Measurements from ENCODE around the gene CCDC43. TPM values are rescaled to one million over a fixed set of nuclear protein-coding genes. Genes with fewer than 3 reads are reported as not detected.
"Not testable (repeated sequence)": the region's sequence is repeated elsewhere in the genome, so short reads cannot be mapped to it uniquely, and the experiment has no call there.

CCDC43 gene
- total RNA-seq, 2 experiments from 2014 or later: 24.0 to 26.3 TPM

DNA sequence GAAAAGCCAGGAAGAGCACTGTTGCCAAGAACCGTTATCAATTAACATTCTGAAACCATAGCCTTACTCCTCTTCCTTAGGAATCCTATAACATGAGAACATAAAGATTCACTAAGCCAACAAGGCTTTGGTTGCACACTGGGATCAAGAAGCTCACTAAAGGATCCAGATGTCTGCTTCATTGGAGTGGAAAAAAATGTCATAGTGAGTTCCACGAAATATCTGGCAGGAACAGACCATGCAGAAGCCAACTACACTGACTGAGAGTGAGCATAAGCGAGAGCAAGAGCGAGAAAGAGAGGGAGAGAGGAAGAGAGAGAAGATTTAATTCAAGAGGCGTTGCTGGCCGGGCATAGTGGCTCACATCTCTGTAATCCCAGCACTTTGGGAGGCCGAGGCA is 46.7 kb downstream of the CCDC43 start:
- CTCF ChIA-PET: interaction anchor here (1.1 kb wide), 1 partner anchor 119 kb away, joined by 3 read pairs; no protein-coding TSS in a partner anchor
- Mint-ChIP-seq H3K4me3 (no peak overlapping the region), H3K27me3 (ENCODE audit: low read depth) (peaks cover 19% of the 10 kb centered on the region), H3K9me3 (ENCODE audit: insufficient read depth) (no peaks in the 10 kb centered on the region), H3K27ac (no peak overlapping the region), H3K36me3 (ENCODE audit: low read depth) (no peaks in the 10 kb centered on the region), H3K4me1 (ENCODE audit: low read depth) (no peaks in the 10 kb centered on the region)
- DNase-seq (no peak), ATAC-seq (no peak)
- POLR2A ChIA-PET: no interaction called here

DNA sequence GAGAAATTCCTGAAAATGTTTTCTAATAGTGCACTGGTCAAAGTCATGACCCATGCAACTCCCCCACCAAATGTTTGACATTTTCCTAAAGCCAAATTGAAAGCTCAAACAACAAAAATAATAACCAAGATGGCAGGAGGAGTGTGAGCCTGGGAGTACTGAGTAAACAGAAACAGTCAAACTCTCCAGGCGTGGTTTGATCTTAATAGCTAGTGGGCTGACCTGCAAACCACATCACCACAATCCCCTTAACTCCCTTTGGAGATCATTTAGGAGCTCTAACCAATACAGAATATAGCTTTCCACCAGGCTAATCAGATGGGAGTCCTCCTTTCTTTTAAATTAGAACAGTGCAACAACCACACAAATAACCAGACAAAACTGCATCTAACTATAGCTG is 52.5 kb downstream of the CCDC43 start:
- no peak overlapping the region for H3K4me3 Mint-ChIP-seq
- CTCF ChIA-PET: interaction anchor here (0.8 to 1.9 kb wide), 2 partner anchors 12 to 104 kb away, joined by 3 to 15 read pairs; no protein-coding TSS in a partner anchor
- H3K4me1 Mint-ChIP-seq (ENCODE audit: low read depth): no peaks in the 10 kb centered on the region

DNA sequence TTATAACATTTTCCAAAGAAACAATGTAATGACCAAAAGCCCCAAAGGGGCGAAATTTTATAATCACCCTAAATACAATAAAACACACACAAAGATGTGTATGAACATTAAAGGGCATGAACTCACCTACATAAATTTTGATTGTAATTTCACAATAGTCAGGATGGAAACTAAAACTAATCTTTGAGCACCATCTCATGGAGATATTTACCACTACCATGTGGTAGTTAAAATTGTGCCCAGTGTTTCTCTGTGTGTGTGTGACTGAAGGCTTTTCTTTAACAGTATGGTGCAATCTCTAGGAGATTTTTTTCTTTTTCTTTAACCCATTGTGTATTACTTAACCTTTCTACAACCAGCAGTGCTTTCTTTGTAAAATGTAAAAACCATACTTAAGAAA is 53.0 kb downstream of the CCDC43 start:
- Mint-ChIP-seq H3K36me3 (ENCODE audit: low read depth) (no peaks in the 10 kb centered on the region), H3K9me3 (ENCODE audit: insufficient read depth) (no peaks in the 10 kb centered on the region), H3K27me3 (ENCODE audit: low read depth) (peaks cover 11% of the 10 kb centered on the region), H3K27ac (no peak overlapping the region), H3K4me3 (no peak overlapping the region), H3K4me1 (ENCODE audit: low read depth) (no peaks in the 10 kb centered on the region)
- no peak for ATAC-seq
- DNase-seq: no peak
- ChIA-PET POLR2A (no interaction called here), CTCF (interaction anchor here (0.8 to 1.9 kb wide), 2 partner anchors 12 to 103 kb away, joined by 3 to 15 read pairs; no protein-coding TSS in a partner anchor)

More for the DNA sequence above, 52.5 kb downstream of the CCDC43 start:
- no peak for DNase-seq
- no peaks in the 10 kb centered on the region for H3K36me3 Mint-ChIP-seq (ENCODE audit: low read depth)
- no peak overlapping the region for H3K27ac Mint-ChIP-seq
- POLR2A ChIA-PET: no interaction called here
- H3K9me3 Mint-ChIP-seq (ENCODE audit: insufficient read depth): no peaks in the 10 kb centered on the region
- peaks cover 11% of the 10 kb centered on the region for H3K27me3 Mint-ChIP-seq (ENCODE audit: low read depth)
- no peak for ATAC-seq

DNA sequence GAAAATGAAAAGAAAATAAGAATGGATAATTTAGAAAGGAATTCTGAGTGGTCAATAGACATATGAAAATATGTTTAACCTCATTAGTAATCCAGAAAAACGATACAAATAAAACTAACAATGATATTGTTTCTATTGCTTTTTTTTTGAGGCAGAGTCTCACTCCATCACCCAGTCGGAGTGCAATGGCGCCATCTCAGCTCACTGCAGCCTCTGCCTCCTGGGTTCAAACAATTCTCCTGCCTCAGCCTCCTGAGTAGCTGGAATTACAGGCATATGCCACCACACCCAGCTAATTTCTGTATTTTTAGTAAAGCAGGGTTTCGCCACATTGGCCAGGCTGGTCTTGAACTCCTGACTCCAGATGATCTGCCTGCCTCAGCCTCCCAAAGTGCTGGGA is 55.2 kb downstream of the CCDC43 start:
- H3K4me1 Mint-ChIP-seq (ENCODE audit: low read depth); H3K27ac Mint-ChIP-seq; ATAC-seq; H3K9me3 Mint-ChIP-seq (ENCODE audit: insufficient read depth); H3K4me3 Mint-ChIP-seq; POLR2A ChIA-PET; DNase-seq; H3K36me3 Mint-ChIP-seq (ENCODE audit: low read depth): not testable (repeated sequence)
- H3K27me3 Mint-ChIP-seq (ENCODE audit: low read depth): peaks cover 11% of the 10 kb centered on the region
- CTCF ChIA-PET: interaction anchor here (0.9 kb wide), 1 partner anchor 101 kb away, joined by 6 read pairs; no protein-coding TSS in a partner anchor

DNA sequence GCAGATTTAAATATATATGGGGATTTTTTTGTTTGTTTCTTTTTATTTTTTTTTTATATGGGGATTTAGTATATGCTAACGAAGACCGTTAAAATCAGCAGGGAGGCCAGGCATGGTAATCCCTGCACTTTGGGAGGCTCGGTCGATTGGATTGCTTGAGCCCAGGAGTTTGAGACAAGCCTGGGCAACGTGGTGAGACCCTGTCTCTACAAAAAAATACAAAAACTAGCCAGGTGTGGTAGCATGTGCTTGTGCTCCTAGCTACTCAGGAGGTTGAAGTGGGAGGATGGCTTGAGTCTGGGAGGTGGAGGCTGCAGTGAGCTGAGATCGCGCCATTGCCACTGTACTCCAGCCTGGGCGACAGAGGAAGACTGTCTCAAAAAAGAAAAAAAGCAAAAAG is 55.6 kb downstream of the CCDC43 start:
- no peak overlapping the region for H3K4me3 Mint-ChIP-seq
- H3K9me3 Mint-ChIP-seq (ENCODE audit: insufficient read depth): no peaks in the 10 kb centered on the region
- ATAC-seq: no peak
- H3K27ac Mint-ChIP-seq: no peak overlapping the region
- peaks cover 11% of the 10 kb centered on the region for H3K27me3 Mint-ChIP-seq (ENCODE audit: low read depth)
- H3K4me1 Mint-ChIP-seq (ENCODE audit: low read depth): no peaks in the 10 kb centered on the region
- ChIA-PET CTCF (no interaction called here), POLR2A (no interaction called here)
- DNase-seq: no peak
- H3K36me3 Mint-ChIP-seq (ENCODE audit: low read depth): no peaks in the 10 kb centered on the region

DNA sequence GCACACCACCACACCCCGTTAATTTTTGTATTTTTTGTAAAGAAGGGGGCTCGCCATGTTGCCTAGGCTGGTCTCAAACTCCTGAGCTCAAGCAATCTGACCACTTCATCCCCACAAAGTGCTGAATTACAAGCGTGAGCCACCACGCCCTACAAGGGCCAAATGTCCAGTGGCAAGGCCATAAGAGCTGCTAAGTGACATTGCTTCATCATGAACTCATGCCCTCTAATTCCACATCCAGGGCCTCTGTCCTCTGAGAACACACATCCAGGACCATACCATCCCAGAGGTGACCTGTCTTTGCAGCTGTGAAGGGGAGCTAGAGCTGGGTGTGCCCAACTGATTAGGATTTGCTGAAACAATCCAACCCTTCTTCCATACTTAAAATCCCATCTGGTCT is 58.9 kb downstream of the CCDC43 start:
- H3K4me1 Mint-ChIP-seq (ENCODE audit: low read depth): no peaks in the 10 kb centered on the region
- ATAC-seq (no peak), DNase-seq (no peak)
- peaks cover 3% of the 10 kb centered on the region for H3K27me3 Mint-ChIP-seq (ENCODE audit: low read depth)
- ChIA-PET CTCF (interaction anchor here (2.6 kb wide), 1 partner anchor 97 kb away, joined by 10 read pairs; no protein-coding TSS in a partner anchor), POLR2A (interaction anchor here (0.6 kb wide), 1 partner anchor 59 kb away, joined by 3 read pairs; no protein-coding TSS in a partner anchor)
- H3K36me3 Mint-ChIP-seq (ENCODE audit: low read depth): no peaks in the 10 kb centered on the region
- no peak overlapping the region for H3K27ac Mint-ChIP-seq
- no peak overlapping the region for H3K4me3 Mint-ChIP-seq
- no peaks in the 10 kb centered on the region for H3K9me3 Mint-ChIP-seq (ENCODE audit: insufficient read depth)

DNA sequence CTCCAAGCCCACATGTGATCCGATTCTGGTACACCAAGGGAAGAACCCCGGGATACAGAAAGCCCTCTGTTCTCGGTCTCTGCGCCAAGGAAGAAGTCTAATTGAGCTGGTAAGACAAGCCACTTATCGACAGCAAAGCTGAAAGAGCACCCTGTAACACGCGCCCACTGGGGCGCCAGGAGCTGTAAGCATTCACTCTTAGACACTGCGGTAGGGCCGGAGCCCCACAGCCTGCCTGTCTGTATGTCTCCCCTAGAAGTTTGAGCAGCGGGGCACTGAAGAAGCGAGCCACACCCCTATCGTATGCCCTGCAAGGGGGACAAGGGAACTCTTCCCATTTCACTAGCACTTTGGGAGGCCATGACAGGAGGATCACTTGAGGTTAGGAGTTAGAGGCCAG is 60.3 kb downstream of the CCDC43 start:
- H3K27me3 Mint-ChIP-seq (ENCODE audit: low read depth): peaks cover 5% of the 10 kb centered on the region
- H3K4me3 Mint-ChIP-seq: no peak overlapping the region
- ATAC-seq: no peak
- POLR2A ChIA-PET: interaction anchor here (0.6 kb wide), 1 partner anchor 1267 kb away, joined by 3 read pairs; no protein-coding TSS in a partner anchor
- CTCF ChIA-PET: interaction anchor here (2.6 kb wide), 1 partner anchor 96 kb away, joined by 10 read pairs; no protein-coding TSS in a partner anchor
- no peak for DNase-seq
- no peak overlapping the region for H3K27ac Mint-ChIP-seq
- no peaks in the 10 kb centered on the region for H3K9me3 Mint-ChIP-seq (ENCODE audit: insufficient read depth)
- H3K4me1 Mint-ChIP-seq (ENCODE audit: low read depth): no peaks in the 10 kb centered on the region
- H3K36me3 Mint-ChIP-seq (ENCODE audit: low read depth): no peaks in the 10 kb centered on the region

DNA sequence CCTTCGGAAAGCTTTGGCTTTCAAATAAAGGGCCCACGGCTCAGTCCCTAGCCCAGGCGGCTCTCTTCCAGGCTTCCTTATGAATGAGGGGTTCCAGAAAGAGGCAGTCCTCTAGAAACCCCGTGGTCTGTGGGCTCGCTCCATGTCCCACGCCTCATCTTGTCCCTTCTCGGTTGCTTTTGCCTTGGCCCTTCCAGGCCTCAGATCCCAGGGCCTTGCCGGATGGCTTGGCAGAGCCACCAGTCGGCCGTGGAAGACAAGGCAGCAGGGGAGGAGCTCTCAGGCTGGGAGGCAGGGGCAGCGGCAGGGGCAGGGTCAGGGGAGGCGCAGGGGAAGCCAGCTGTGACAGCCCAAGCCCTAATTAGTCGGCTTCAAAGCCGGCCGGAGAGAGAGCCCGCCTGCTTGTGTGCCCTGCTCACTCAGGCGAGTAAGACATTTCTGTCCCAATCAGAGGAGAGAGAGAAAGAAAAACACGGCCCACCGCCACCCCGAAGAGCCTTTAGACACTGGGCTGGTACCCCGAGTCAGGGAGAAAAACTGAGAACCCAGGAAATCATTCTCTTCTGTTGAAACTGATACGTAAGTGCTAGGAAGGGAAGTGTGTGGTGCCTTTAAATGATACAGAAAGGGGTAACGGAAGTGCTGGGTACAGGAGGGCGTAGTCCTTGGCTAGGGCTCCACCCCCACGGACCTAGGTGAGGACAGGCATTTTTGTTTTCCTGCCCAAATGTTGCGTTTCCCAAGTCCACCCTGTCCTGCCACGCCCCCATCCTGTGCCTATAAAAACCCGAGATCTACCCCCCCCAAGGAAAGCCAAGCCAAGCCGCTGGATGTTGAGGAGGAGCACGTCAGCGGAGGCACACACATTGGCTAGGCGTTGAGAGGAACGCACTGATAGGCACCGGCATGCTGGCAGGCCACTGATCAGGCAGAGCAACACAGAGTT is 61.1 kb downstream of the CCDC43 start:
- peaks cover 3% of the 10 kb centered on the region for H3K27me3 Mint-ChIP-seq (ENCODE audit: low read depth)
- no peak for ATAC-seq
- ChIA-PET CTCF (no interaction called here), POLR2A (no interaction called here)
- no peaks in the 10 kb centered on the region for H3K4me1 Mint-ChIP-seq (ENCODE audit: low read depth)
- H3K9me3 Mint-ChIP-seq (ENCODE audit: insufficient read depth): no peaks in the 10 kb centered on the region
- H3K4me3 Mint-ChIP-seq: no peak overlapping the region
- no peak overlapping the region for H3K27ac Mint-ChIP-seq
- H3K36me3 Mint-ChIP-seq (ENCODE audit: low read depth): no peaks in the 10 kb centered on the region
- DNase-seq: no peak

DNA sequence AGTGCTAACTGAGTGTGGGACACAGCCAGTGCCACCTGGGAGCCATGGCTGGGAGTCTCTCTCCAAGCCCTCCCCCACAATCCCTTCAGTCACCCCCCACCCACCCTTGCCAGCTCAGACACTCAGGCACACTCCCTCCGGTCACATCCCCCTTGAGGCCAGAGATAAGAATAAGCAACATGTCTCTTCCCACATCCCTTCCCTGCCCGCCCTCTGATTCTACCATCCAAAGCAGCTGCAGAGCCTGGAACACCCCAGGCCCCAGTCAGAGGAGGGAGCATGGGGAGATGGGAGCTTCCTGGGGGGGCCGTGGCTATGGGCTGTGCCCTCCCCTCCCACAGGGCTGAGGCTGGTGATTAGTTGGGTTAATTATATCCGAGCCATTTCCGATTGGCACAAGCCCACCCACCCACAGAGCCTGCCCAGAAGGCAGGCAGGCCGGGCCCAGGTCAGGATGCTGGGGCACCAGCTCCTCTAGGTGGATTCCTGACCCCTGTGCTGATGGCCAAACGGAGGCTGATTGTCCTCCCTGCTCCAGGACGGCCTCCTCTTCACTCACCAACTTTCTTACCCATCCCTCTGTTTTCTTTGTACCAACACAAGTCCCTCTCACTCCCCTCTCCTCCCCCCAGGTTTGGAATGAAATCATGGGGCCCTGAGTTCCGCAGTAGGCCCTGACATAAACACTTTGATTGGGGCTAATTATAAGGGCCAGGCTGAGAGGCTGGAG is 61.9 kb downstream of the CCDC43 start:
- ATAC-seq (no peak), DNase-seq (no peak)
- ChIA-PET CTCF (no interaction called here), POLR2A (no interaction called here)
- no peak overlapping the region for H3K27ac Mint-ChIP-seq
- no peaks in the 10 kb centered on the region for H3K9me3 Mint-ChIP-seq (ENCODE audit: insufficient read depth)
- H3K27me3 Mint-ChIP-seq (ENCODE audit: low read depth): peaks cover 3% of the 10 kb centered on the region
- no peaks in the 10 kb centered on the region for H3K4me1 Mint-ChIP-seq (ENCODE audit: low read depth)
- no peaks in the 10 kb centered on the region for H3K36me3 Mint-ChIP-seq (ENCODE audit: low read depth)
- H3K4me3 Mint-ChIP-seq: no peak overlapping the region

Other genes starting within 250 kb of the CCDC43 start
- gene GPATCH8, start 186.4 kb downstream of the CCDC43 start, total RNA-seq: 10 to 100 TPM; 45.7 to 45.8 TPM
- under 1 TPM; 0.26 to 0.29 TPM for gene FZD2, start 132.3 kb downstream of the CCDC43 start, total RNA-seq
- gene MEIOC, start 33.3 kb downstream of the CCDC43 start, total RNA-seq: under 1 TPM; 0.16 to 0.26 TPM
- gene DBF4B, start 18.9 kb upstream of the CCDC43 start, total RNA-seq: 10 to 100 TPM; 35.1 to 36.4 TPM
- under 1 TPM; 0.24 to 0.39 TPM for gene ADAM11, start 69.2 kb upstream of the CCDC43 start, total RNA-seq
- gene GJC1, start 140.5 kb upstream of the CCDC43 start, total RNA-seq: 1 to 10 TPM; 1.6 to 2.2 TPM
- not detected for gene HIGD1B, start 158.1 kb upstream of the CCDC43 start, total RNA-seq
- gene EFTUD2, start 209.7 kb upstream of the CCDC43 start, total RNA-seq: 100 to 1,000 TPM; 148 to 156 TPM
- not detected for gene GFAP, start 225.7 kb upstream of the CCDC43 start, total RNA-seq